WI38 (cell line): ENCODE results near the gene CCDC85A.

ENCODE experiments used
- H3K4me3 ChIP-seq: 2 replicates; pipeline ENCODE4 v1.5.1; 2011; ENCODE audit warnings: low read depth, mild to moderate bottlenecking, control low read depth, low read length
- TF ChIP-seq, protein P1 (sequence below): IDR thresholded peaks from 2 replicates; pipeline ENCODE4 v1.5.1; 2012; ENCODE audit warnings: low read depth, mild to moderate bottlenecking, control low read depth, low read length

Gene CCDC85A

DNA sequence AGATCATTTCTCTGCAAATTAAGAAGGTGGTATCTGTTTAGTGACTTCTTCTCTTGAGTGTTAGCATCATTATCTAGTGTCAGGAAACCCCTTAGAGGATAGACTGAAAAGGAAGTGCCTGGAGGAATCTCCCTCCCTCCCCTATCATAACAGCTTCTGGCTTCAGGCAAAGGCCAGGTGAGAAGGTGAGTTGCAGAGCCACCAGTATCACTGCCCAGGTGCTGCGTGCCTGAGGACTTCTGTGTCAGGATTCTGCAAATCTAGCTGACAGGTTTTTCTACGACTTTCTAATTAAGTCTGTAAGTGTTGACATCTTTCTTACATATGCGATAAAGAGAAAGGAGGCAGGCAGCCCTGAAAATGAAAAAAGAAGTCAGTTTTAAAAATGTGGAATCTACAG, 111.9 kb downstream of the CCDC85A start:
- TF ChIP-seq, protein P1, sequence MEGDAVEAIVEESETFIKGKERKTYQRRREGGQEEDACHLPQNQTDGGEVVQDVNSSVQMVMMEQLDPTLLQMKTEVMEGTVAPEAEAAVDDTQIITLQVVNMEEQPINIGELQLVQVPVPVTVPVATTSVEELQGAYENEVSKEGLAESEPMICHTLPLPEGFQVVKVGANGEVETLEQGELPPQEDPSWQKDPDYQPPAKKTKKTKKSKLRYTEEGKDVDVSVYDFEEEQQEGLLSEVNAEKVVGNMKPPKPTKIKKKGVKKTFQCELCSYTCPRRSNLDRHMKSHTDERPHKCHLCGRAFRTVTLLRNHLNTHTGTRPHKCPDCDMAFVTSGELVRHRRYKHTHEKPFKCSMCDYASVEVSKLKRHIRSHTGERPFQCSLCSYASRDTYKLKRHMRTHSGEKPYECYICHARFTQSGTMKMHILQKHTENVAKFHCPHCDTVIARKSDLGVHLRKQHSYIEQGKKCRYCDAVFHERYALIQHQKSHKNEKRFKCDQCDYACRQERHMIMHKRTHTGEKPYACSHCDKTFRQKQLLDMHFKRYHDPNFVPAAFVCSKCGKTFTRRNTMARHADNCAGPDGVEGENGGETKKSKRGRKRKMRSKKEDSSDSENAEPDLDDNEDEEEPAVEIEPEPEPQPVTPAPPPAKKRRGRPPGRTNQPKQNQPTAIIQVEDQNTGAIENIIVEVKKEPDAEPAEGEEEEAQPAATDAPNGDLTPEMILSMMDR = no peak
- H3K4me3 ChIP-seq = no peak overlapping the region

DNA sequence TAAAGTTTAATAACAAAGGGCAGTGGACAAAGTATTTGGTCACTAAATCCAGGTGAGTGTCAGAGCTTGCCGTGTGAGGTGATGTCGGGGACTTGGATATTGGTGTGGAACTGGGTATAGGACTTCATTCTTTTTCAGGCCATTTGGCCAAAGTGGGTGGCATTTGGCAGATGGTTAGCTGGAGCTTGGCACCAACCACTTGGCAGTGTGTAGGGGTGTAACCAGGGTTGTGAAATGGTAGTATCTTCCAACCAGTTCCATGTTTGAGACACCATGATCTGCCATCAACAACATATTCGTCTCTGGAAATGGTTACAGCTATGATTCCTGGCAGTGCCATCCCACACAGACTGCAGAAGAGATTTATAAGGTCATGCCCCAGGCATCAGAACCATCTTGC, 113.9 kb downstream of the CCDC85A start:
- TF ChIP-seq, protein P1 = no peak

GRCh38 chr2:56299171-56299691, 115.4 kb downstream of the CCDC85A start:
- no peak overlapping the region for H3K4me3 ChIP-seq
- TF ChIP-seq, protein P1 = no peak

More for the DNA sequence above, 113.9 kb downstream of the CCDC85A start:
- no peak overlapping the region for H3K4me3 ChIP-seq

- no peak overlapping the region for H3K4me3 ChIP-seq
- TF ChIP-seq, protein P1 = no peak
These were observed 125.9 kb downstream of the CCDC85A start for GRCh38 chr2:56309626-56310170.

DNA sequence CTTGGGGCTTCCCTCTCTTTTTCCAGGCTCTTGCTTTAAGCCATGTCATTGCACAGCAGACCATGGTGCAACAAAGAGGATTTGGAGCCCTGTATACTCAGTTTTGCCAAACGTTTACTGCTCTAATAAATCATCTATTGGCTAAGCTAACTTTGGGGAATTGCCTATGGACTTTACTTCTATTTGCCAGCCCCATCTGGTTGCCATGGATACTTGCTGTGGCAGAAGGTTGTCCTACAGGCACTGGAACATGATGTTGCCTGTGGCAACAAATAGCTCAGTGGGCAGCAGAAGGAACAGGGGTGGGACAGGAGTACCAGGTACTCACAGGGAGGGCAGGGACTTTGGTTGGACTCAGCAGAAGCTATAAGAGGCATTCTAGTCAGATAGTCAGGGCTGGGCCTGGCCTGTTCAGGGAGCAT, 129.7 kb downstream of the CCDC85A start:
- TF ChIP-seq, protein P1 = no peak
- no peak overlapping the region for H3K4me3 ChIP-seq

DNA sequence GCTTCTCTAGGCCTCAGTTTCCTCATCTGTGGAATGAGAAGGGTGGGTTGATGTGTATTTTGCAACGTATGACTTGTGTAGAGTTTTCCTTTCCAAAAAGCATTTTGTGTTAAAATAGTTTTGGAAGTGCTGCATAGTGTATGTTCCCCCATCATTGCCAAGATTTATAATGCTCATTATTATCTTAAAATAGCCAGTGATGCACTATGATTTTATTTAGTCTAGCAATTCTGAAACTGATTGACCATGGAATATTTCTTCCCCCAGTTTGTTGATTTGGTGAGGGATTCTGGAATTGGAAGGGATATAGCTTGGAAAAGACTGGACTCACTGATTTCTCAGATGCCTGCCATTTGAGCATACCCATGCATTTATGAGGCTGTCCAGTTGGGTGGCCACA, 130.6 kb downstream of the CCDC85A start:
- TF ChIP-seq, protein P1 = no peak
- H3K4me3 ChIP-seq = no peak overlapping the region

GRCh38 chr2:56314796-56315195, 131.0 kb downstream of the CCDC85A start:
- TF ChIP-seq, protein P1 = no peak
- H3K4me3 ChIP-seq = no peak overlapping the region
